Peyer's patch (tissue), 4 donors: ENCODE data around the gene PLEKHA7.

Experiments
- POLR2A ChIP-seq, 2 donors: fragments of 450-650 bp; IDR thresholded peaks; one replicate each; pipeline ENCODE4 v1.5.1; 2017; ENCODE audit warnings: antibody characterized with exemption in 2 of 2, mild to moderate bottlenecking in 2 of 2, moderate library complexity in 2 of 2
- TF ChIP-seq, protein P1 (sequence below), 6 experiments: fragments of 450-650 bp in 4 of 6; fragments of 200-600 bp in 2 of 6; sonication (generic) in 1 of 6; IDR thresholded peaks; one replicate each; pipeline ENCODE4 v1.5.1; 2017 to 2019; ENCODE audit warnings: antibody characterized with exemption in 6 of 6, mild to moderate bottlenecking in 3 of 6, moderate library complexity in 1 of 6

DNA sequence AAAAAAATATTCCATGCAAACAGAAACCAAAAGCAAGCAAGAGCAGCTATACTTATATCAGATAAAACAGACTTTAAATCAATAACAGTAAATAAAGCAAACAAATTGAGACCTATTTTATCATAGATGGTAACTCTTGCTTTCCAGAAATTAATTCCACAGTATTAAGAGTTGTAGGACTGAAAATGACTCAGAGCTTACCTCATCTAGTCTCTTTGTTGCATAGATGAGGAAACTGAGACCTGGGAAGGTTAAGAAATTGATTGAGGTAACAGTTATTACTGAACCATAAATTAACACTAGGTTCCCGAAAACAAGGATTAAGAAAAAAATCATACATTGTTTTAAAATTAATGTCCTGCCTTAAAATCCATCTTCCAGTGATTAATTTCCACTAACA is 123.8 kb downstream of the PLEKHA7 start:
- TF ChIP-seq, protein P1, sequence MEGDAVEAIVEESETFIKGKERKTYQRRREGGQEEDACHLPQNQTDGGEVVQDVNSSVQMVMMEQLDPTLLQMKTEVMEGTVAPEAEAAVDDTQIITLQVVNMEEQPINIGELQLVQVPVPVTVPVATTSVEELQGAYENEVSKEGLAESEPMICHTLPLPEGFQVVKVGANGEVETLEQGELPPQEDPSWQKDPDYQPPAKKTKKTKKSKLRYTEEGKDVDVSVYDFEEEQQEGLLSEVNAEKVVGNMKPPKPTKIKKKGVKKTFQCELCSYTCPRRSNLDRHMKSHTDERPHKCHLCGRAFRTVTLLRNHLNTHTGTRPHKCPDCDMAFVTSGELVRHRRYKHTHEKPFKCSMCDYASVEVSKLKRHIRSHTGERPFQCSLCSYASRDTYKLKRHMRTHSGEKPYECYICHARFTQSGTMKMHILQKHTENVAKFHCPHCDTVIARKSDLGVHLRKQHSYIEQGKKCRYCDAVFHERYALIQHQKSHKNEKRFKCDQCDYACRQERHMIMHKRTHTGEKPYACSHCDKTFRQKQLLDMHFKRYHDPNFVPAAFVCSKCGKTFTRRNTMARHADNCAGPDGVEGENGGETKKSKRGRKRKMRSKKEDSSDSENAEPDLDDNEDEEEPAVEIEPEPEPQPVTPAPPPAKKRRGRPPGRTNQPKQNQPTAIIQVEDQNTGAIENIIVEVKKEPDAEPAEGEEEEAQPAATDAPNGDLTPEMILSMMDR (IDR thresholded peaks at IDR 0.05) = no peak
- no peak for TF ChIP-seq POLR2A (IDR thresholded peaks at IDR 0.05)
